Mucosa of descending colon (tissue), 3 donors: Measurements from ENCODE around the gene DCAF15. TPM values are rescaled to one million over a fixed set of nuclear protein-coding genes. Genes with fewer than 3 reads are reported as not detected.

Source experiments
- ATAC-seq: fragments of 200-7000 bp; cut with Tn5 transposase; one replicate; pipeline ENCODE4 v1.9.1; 2020; ENCODE audit warnings: mild to moderate bottlenecking, moderate library complexity
- DNase-seq, 3 donors: peaks; one replicate each; pipeline ENCODE4 v3.0.0-alpha.2; 2020
- H3K36me3 ChIP-seq: fragments of 200-600 bp; one replicate; pipeline ENCODE4 v1.8.0; 2021; ENCODE audit warnings: low read depth, mild to moderate bottlenecking
- H3K4me1 ChIP-seq: fragments of 200-600 bp; one replicate; pipeline ENCODE4 v1.8.0; 2021; ENCODE audit warnings: low read depth, mild to moderate bottlenecking
- H3K4me3 ChIP-seq: fragments of 200-600 bp; one replicate; pipeline ENCODE4 v1.8.0; 2021; ENCODE audit warnings: mild to moderate bottlenecking
- H3K9me3 ChIP-seq: fragments of 200-600 bp; one replicate; pipeline ENCODE4 v1.8.0; 2021; ENCODE audit warnings: mild to moderate bottlenecking
- intact Hi-C, 2 donors: fragments of 100-400 bp; cut with DNase I in 1 of 2; cut with micrococcal nuclease in 1 of 2; formaldehyde crosslinking; loops; one replicate each; pipeline versions ENCODE4 v1.11.0 to v1.11.1; 2022; cut with DNase I, micrococcal nuclease
- long read RNA-seq, 2 donors: library from polyadenylated mRNA; unstranded; transcript quantifications; one replicate each; pipeline ENCODE4 v2.0.0, GENCODE V29; 2019 to 2021
- total RNA-seq, 3 donors: library from RNA; stranded (reverse); fragmentation: NEBNext Ultra II Directional in 2 of 3; extraction: Animal tissue kit (Norgen Biotek cat#: 25700) in 2 of 3; gene quantifications; one replicate each; pipeline versions ENCODE4 v1.2.1 to v1.2.4, GENCODE V29; 2021 to 2023
- TF ChIP-seq, protein P1 (sequence below): fragments of 200-600 bp; IDR thresholded peaks from one replicate; pipeline ENCODE4 v1.8.0; 2022; ENCODE audit warnings: antibody characterized with exemption, mild to moderate bottlenecking
- donor health status: DM: no; HTN: no; CAD: no; lungs with moderate emphysema.
- donor health status: DM: no; HTN: no; CAD: no.
- donor health status: DM: no; HTN: yes; CAD: no.

Gene DCAF15, protein sequence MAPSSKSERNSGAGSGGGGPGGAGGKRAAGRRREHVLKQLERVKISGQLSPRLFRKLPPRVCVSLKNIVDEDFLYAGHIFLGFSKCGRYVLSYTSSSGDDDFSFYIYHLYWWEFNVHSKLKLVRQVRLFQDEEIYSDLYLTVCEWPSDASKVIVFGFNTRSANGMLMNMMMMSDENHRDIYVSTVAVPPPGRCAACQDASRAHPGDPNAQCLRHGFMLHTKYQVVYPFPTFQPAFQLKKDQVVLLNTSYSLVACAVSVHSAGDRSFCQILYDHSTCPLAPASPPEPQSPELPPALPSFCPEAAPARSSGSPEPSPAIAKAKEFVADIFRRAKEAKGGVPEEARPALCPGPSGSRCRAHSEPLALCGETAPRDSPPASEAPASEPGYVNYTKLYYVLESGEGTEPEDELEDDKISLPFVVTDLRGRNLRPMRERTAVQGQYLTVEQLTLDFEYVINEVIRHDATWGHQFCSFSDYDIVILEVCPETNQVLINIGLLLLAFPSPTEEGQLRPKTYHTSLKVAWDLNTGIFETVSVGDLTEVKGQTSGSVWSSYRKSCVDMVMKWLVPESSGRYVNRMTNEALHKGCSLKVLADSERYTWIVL
- 10 to 100 TPM; 26.4 to 35.2 (median 34.7) TPM for total RNA-seq
- long read RNA-seq, donor 1, transcript DCAF15-201 (13 exons, 2,278 nt), result major isoform, 8 of 24 reads
- long read RNA-seq, donor 1, partial matches to known transcripts, result 7 of 24 reads
- long read RNA-seq, donor 1, other reads (novel, unspliced or antisense), result 9 of 24 reads
- long read RNA-seq, donor 2, result 0 reads

DNA sequence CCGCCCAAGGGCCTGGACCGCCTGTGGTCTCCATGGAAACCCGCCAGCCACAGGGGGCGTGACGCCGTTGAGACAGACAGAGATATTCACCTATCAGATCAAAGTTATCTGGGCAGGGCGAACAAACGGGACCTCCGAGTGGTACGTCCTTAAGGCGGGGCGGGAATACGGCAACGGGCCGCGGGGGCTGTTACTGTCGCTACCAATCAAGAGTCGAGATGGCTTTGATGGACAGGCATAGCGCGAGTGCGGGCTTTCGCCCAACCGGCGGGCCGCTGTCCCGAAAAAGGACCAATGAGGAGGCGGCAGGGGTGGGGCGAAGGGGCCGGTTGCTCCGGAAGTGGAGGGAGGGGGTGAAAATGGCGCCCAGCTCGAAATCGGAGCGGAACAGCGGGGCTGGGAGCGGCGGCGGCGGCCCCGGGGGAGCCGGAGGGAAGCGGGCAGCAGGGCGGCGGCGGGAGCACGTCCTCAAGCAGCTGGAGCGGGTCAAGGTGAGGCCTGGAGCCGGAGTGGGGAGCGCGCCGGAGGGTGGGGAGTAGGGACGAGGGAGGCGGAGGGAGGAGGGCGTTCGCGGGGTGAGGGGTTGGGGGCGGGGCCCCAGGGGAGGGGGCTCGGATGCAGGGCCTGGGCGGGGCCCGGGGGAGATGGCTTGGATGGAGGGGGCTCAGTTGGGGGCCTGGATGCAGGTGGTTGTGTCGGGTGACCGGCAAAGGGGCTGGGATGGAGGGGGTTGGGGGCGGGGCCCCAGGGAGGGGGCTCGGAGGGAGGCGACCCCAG lies at the start of gene DCAF15:
Gene DCAF15 (plus strand): TSS at position 356 of the 777 bp plus-strand sequence. CDS start 4 bp downstream, at position 360.
- intact Hi-C loops, result no loop called here

DNA sequence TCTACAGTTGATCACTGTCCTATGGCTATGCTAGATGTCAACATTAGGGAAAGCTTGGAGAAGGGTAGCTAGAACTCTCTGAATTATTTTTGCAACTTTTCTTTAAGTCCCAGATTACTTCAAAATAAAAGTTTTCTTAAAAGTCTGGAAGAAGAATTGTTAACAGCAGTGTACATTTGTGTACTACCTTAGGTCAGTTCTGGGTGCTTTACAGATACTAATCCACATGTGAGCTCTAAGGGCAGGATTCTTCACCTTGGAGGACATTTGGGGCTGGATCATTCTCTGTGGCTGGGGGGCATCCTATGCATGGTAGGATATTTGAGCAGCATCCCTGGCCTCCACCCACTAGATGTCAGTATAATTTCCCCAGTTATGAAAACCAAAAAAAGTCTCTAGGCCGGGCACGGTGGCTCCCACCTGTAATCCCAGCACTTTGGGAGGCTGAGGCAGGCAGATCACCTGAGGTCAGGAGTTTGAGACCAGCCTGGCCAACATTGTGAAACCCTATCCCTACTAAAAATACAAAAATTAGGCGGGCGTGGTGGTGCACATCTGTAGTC lies 49.2 kb upstream of the DCAF15 start:
- no peaks in the 10 kb centered on the region for H3K36me3 ChIP-seq
- H3K4me3 ChIP-seq, result no peak overlapping the region
- DNase-seq, result no peak
- intact Hi-C loops, result no loop called here
- H3K9me3 ChIP-seq, result no peaks in the 10 kb centered on the region
- H3K4me1 ChIP-seq, result peaks cover 27% of the 10 kb centered on the region
- TF ChIP-seq, protein P1, sequence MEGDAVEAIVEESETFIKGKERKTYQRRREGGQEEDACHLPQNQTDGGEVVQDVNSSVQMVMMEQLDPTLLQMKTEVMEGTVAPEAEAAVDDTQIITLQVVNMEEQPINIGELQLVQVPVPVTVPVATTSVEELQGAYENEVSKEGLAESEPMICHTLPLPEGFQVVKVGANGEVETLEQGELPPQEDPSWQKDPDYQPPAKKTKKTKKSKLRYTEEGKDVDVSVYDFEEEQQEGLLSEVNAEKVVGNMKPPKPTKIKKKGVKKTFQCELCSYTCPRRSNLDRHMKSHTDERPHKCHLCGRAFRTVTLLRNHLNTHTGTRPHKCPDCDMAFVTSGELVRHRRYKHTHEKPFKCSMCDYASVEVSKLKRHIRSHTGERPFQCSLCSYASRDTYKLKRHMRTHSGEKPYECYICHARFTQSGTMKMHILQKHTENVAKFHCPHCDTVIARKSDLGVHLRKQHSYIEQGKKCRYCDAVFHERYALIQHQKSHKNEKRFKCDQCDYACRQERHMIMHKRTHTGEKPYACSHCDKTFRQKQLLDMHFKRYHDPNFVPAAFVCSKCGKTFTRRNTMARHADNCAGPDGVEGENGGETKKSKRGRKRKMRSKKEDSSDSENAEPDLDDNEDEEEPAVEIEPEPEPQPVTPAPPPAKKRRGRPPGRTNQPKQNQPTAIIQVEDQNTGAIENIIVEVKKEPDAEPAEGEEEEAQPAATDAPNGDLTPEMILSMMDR, result no peak
- ATAC-seq, result no peak

More for the DNA sequence above, at the start of gene DCAF15:
- TF ChIP-seq, protein P1, result peak; percentile 16
- peak; percentile 97 for ATAC-seq
- peak; percentile 98 to 99 (median 98) for DNase-seq
- Histone ChIP-seq H3K9me3 (no peaks in the 10 kb centered on the region), H3K36me3 (peaks cover 16% of the 10 kb centered on the region), H3K4me3 (peak within 1 kb of the TSS; percentile 66), H3K4me1 (peaks cover 17% of the 10 kb centered on the region)

DNA sequence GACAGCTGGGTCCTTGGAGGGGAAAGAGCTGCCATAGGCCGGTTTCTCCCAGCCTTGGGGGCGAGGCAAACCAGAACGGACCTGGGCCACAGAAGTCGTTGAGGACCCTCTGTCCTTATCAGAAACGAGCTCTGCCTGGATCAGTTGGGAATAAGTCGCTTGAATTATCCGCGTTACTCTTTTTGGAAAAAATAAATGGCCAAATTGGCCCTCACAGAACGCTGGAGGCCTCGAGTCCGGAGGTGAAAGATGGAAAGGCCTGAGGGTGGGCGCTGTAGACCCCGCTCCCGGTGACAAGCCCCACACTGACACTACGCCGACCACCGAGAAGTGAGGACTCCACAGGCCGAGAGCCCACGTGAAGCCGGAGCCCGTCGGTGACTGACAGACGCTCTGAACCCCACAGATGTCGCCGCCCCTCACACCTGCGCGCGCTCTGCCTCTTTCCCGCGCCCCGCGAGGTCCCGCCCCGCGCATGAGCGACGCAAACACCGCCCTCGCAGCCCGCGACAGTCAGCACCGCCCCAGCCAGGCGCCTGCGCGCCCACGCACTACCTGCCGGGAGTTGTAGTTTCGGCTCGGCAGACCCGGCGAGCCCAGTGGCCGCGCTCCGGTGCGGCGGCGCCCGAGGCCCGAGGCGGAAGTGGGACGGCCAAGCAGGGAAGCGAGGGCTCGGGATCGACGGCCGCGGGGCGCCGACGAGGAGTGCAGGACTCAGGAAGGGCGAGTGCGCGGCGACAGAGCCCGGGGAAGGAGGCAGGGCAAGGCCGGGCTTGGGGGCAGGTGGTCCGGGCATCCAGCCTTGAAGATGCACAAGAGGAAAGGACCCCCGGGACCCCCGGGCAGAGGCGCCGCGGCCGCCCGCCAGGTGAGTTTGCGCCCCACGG lies 46.4 kb upstream of the DCAF15 start, which contains the start of the genes BRME1 and CC2D1A:
Gene BRME1 (minus strand): TSS at position 484 of the 887 bp plus-strand sequence. CDS start 1,225 bp downstream, outside the sequence.
Gene CC2D1A (plus strand): TSS at position 568 of the 887 bp plus-strand sequence. CDS start 241 bp downstream, at position 809.
- TF ChIP-seq, protein P1, result no peak
- ATAC-seq, result peak; percentile 96
- DNase-seq, result peak; percentile 96 to 97 (median 97)
- intact Hi-C loops, result no loop called here
- H3K4me3 ChIP-seq, result peak within 1 kb of the TSS; percentile 87
- H3K36me3 ChIP-seq, result no peaks in the 10 kb centered on the region
- peaks cover 34% of the 10 kb centered on the region for H3K4me1 ChIP-seq
- H3K9me3 ChIP-seq, result no peaks in the 10 kb centered on the region

DNA sequence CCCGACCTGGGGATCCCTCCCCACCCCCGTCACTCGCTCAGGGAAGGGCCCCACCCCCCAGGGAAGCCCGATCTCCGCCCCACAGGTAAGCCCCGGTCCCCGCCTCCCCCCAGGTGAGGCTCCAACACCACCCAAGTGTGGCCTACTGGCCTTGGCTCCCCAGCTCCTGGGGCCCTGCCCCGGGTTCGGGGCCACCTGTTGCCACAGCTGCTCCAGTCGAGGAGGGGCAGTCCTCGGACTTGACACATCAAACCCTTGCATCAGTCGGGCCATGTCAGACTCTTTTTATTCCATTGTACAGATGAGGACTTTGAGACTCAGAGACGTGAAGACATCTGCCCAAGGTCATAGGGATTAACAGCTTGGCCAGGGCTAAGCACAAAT lies 45.8 kb upstream of the DCAF15 start:
- DNase-seq, result peak; percentile 83 to 88 (median 86)
- TF ChIP-seq, protein P1, result no peak
- Histone ChIP-seq H3K4me1 (peaks cover 34% of the 10 kb centered on the region), H3K4me3 (peak overlapping the region; percentile 87), H3K36me3 (no peaks in the 10 kb centered on the region), H3K9me3 (no peaks in the 10 kb centered on the region)
- intact Hi-C loops, result no loop called here
- ATAC-seq, result peak; percentile 86
